GM18499 (cell line): ENCODE data around the gene ARHGAP26.

ENCODE experiments used
- ATAC-seq: cut with Tn5 transposase; IDR thresholded peaks from one replicate; pipeline ENCODE4 v1.9.1; 2021; ENCODE audit warnings: moderate number of reproducible peaks; ENCODE audit not compliant: insufficient read depth, unreplicated experiment

ARHGAP26 gene

DNA sequence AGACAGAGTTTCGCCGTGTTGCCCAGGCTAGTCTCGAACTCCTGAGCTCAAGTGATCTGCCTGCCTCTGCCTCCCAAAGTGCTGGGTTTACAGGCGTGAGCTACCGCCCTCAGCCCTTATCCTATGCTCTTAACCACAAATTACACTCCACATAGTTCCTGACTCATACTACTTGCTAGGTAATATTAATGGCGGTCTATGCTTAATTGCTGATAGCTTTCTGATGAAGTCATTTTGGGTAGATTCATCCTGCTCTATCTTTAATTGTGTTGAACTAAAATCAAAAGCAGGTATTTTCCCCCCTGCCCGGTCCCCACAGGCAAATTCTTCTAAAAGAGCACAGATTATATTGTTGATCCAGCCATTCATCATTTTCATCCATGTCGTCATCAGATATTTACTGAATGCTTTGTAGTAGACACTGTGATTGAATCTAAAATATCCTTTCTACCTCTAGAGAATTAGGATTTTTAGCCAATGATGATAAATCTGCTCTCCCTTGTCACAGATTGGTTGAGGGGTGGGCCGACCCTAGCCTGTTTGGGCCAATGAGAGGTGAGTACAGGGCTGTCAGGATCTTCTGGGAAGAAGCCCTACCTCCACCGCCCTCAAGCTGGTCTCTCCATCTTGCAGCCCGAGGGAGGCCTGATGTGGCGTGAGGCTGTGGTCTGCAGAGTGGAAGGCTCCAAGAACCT, 488.5 kb downstream of the ARHGAP26 start:
- no peak for ATAC-seq

DNA sequence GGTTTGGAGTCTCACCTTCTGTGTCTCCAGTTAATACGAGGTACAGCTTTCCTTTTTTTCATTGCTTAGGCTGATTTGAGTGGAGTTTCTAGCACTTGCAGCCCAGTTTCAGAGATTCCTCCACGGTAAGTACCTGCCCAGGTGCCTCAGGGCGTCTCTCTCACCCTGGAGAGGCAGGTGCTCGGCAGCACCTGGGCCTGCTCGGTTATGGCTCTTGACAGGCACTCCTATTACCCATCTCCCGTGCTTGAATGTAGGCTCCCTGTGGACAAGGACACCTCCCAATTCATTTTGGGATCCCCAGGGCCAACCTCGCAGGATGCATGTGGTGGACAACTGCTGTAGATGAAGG, 489.1 kb downstream of the ARHGAP26 start:
- ATAC-seq = no peak

DNA sequence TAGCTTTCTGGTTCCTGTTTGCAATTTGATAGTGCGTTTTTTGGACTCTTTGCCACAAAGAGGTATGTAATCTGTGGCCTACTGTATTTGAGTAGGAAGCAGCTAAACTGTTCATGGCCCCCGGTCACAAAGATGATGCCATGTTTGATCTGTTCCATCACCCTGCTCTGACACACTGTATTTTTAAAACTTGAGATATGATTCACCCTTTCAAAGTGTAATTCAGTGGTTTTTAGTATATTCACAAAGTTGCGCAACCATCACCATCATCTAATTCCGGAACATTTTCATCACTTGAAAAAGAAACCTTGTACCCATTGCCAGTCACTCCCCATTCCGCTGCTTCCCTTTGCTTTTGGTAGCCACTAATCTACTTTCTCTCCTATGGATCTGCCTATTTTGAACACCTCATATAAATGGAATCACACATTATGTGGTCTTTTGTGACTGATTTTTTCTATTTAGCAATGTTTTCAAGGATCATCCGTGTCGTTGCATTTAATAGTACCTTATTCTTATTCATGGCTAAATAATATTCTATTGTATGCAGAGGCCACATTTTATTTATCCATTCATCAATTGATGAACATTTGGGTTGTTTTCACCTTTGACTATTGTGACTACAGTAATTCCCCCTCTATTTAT, 491.7 kb downstream of the ARHGAP26 start:
- ATAC-seq = no peak

DNA sequence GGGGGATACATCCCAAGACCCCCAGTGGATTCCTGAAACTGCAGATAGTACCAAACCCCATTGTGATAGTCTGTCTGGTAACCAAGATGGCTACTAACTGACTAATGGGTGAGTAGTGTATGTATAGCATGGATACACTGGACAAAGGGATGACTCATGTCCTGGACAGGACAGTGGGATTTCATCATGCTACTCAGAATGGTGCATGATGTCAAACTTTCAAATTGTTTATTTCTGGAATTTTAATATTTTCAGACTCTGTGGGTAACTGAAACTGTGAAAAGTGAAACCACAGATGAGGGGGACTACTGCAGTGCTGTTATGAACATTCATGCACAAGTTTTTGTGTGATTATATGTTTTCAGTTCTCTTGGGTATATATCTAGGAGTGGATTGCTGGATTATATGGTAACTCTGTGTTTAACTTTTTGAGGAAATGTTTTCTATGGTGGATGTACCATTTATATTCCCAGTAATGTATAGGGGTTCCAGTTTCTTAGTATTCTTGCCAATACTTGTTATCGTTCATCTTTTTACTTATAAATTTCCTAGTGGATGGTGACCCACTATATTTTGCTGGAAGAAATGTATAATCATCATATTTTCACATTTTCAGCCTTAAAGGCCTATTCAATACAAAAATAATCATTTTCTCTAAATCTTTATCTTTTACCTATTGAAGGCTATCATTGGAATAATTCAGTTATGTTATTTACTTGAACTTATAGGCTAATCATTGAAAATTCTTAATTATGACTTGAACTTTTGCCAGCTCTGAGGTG, 492.4 kb downstream of the ARHGAP26 start:
- ATAC-seq = peak; percentile 81

DNA sequence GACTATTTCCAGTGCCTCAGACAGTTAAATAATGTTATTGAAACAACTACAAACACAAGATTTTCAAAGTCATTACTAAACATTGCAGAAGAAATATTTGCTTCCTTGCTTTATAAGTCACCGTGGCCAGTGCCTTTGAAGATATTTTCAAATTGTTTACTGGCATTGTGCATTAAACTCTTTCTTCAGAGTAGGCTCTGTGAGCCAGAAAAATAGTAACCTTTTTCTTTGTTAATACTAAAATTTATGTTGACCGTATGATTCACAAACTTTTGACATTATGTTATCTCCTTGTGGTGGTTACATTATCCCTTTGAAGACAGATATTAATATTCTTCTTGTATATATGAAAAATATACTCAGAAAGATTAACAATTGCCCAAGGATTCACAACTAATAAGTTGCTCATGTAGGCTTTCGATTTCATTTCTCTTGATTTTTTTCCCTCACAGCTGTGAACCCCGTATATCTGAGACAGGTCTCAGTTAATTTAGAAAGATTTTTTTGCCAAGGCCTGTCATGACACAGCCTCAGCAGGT, 493.2 kb downstream of the ARHGAP26 start:
- no peak for ATAC-seq

DNA sequence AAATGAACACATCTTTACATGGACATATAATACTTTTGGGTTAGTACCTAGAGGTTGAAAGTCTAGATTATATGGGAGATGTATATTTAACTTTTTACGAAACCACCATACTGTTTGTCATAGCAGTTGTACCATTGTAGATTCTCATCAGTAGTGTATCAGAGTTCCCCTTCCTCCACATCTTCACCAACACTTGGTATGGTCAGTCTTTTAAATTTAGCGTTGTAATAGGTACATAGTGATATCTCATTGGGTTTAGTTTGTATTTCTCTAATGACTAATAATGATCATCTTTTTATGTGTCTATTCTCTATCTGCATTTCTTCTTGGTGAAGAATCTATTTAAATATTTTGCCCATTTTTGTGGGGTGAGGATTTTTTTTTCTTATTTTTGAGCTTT, 495.8 kb downstream of the ARHGAP26 start:
- ATAC-seq = no peak

DNA sequence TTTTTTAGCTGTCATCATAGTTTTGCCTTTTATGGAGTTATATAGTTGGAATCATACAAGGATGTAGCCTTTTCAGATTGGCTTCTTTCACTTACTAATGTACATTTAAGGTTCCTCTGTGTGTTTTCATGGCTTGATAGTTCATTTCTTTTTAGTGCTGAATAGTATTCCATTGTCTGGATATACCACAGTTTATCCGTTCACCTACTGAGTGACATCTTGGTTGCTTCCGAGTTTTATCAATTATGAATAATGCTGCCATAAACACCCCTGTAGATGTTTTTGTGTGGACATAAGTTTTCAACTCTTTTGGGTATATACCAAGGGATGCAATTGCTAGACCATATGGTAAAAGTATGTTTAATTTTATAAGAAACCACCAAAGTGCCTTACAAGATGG, 497.0 kb downstream of the ARHGAP26 start:
- no peak for ATAC-seq

DNA sequence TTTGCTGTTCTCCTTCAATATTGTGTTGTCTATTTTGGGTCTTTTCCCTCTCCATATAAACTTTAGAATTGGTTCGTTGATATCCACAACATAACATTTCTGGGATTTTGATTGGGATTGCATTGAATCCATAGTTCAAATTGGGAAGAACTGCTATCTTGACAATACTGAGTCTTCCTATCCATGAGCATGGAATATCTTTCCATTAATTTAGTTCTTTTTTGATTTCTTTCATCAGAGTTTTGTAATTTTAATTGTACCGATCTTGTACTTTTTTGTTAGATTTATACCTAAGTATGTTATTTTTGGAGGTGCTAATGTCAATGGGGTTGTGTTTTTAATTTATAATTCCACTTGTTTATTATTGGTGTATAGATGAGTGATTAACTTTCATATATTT, 498.2 kb downstream of the ARHGAP26 start:
- ATAC-seq = no peak

DNA sequence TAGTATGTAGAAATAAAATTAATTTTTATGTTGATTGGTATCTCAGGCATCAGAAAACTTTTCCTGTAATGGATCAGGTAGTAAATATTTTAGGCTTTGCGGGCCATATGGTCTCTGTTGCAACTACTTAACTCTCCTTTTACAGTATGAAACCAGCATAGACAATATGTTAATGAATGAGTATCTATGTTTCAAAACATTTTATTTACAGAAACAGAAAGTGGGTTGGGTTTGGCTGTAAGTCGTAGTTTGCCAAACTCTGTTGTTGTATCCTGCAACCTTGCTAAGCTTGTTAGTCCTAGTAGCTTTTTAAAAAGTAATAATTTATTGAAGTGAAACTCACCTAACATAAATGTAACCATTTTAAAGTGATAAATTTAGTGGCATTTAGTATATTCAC, 501.3 kb downstream of the ARHGAP26 start:
- ATAC-seq = no peak

DNA sequence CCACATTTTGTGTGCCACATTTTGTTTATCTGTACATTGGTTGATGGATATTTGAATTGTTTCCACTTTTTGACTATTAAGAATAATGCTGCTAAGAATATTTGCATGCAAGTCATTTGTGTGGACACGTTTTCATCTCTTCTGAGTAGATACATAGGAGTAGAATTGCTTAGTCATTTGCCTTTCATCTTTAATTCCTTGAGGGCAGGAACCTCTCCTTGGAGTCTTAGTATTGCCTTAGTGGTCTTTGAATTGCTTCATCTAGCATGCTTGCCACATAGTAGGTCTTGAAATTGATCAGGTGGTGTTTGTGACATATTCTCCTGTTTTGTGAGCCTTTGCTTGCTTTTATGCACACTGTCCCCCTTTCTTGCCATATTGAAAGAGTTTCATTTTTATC, 504.8 kb downstream of the ARHGAP26 start:
- ATAC-seq = no peak

DNA sequence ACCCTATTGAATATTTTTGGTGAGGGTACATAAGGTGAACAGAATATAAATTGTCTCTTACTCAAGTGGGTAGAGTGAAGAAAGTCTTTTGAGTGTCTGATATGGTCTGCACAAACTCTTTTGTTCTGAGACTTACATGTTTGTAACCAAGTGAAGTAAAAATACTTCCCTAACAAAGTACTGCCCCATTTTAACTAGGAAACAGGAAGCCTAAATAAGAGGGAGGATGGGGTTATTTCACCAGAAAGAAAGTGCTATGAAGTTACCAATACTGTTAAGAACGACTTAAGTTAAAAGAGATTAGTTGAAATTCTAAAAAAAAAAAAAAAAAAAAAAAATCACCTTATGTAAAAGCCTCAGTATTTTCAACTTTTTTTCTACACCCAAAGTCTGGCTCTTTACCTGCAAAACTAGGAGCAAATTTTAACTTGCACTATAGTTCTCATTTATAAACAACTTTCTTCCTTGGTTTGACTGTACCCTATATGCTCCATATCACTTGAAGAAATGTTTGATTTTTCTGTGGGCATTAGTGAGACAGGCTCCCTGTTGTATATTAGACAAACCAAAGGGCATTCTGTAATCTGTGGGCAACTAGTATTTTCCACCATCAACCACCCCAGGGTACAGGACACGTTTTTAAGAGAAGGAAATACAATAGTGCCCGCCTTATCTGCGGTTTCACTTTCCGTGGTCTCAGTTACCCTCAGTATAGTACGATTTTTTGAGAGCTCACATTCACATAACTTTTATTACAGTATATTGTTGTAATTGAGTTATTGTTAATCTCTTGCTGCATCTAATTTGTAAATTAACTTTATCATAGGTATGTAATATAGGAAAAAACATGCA, 505.6 kb downstream of the ARHGAP26 start:
- no peak for ATAC-seq

DNA sequence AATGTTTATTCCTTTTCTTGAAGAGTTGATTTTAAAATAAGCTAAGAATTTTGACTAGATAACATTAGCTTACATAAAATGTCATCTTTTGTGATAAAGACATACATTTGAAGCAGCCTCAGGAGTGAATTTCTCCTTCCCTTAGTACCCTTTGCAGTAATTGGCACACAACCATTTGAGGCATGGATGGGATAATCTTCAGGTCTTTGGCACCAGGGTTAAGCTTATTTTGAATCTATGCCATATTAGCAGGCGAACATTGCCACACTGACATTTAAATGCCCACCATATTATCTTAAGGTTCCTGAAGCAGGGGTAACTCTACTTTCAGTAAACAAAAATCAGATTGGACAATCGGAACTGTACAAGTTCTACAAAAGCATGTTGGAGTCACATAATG, 507.4 kb downstream of the ARHGAP26 start:
- no peak for ATAC-seq
